PC-3 (cell line): Measurements from ENCODE around the gene ARL6IP4. TPM values are rescaled to one million over a fixed set of nuclear protein-coding genes. Genes with fewer than 3 reads are reported as not detected.

Experiments used
- ATAC-seq: fragments of 200-7000 bp; cut with Tn5 transposase; 2 replicates; pipeline ENCODE4 v1.9.1; 2020; ENCODE audit warnings: mild to moderate bottlenecking, moderate library complexity
- BruUV-seq: library from RNA; stranded (reverse); fragments of 400-500 nt; replicated peaks from 2 replicates; lab custom pipeline; 2021; lab: Mats Ljungman, UMichigan
- CTCF ChIA-PET: fragments of 300-600 bp; sonication (Branson Sonifier 250); formaldehyde crosslinking; loops from one replicate; lab custom pipeline; 2022; ENCODE audit warnings: antibody characterized with exemption; lab: Charles Lee
- POLR2A ChIA-PET: fragments of 300-600 bp; sonication (Branson Sonifier 250); formaldehyde crosslinking; loops from one replicate; lab custom pipeline; 2022; ENCODE audit warnings: antibody characterized with exemption; ENCODE audit not compliant: unreplicated experiment; lab: Charles Lee
- DNase-seq: peaks from one replicate; pipeline ENCODE4 v3.0.0-alpha.2; 2015
- H2AFZ ChIP-seq: fragments of 300-600 bp; sonication (generic); 2 replicates; pipeline ENCODE4 v1.6.0; 2016; ENCODE audit warnings: antibody characterized with exemption, low read length
- H3F3A ChIP-seq: fragments of 300-600 bp; sonication (generic); one replicate; pipeline ENCODE4 v1.6.0; 2017; ENCODE audit warnings: antibody characterized with exemption, low read length, control low read depth, mild to moderate bottlenecking; ENCODE audit not compliant: unreplicated experiment
- H3K27ac ChIP-seq: fragments of 300-600 bp; sonication (generic); 2 replicates; pipeline ENCODE4 v1.5.1; 2016; ENCODE audit warnings: mild to moderate bottlenecking, low read length
- H3K27me3 ChIP-seq: fragments of 300-600 bp; sonication (generic); 2 replicates; pipeline ENCODE4 v1.6.1; 2016; ENCODE audit warnings: low read length, mixed read lengths
- H3K36me3 ChIP-seq: fragments of 300-600 bp; sonication (generic); 2 replicates; pipeline ENCODE4 v1.6.1; 2016; ENCODE audit warnings: low read depth, mixed run types, low read length, mixed read lengths
- H3K4me1 ChIP-seq: fragments of 300-600 bp; sonication (generic); 2 replicates; pipeline ENCODE4 v1.5.1; 2016; ENCODE audit warnings: low read length; ENCODE audit not compliant: insufficient read depth
- H3K4me2 ChIP-seq: fragments of 300-600 bp; sonication (generic); 2 replicates; pipeline ENCODE4 v1.6.0; 2016; ENCODE audit warnings: low read length
- H3K4me3 ChIP-seq: fragments of 300-600 bp; sonication (generic); 2 replicates; pipeline ENCODE4 v1.5.1; 2016; ENCODE audit warnings: mild to moderate bottlenecking, low read length, mixed read lengths
- H3K79me2 ChIP-seq: fragments of 300-600 bp; sonication (generic); 2 replicates; pipeline ENCODE4 v1.6.1; 2017; ENCODE audit warnings: low read length, mixed read lengths
- H3K9ac ChIP-seq: fragments of 300-600 bp; sonication (generic); 2 replicates; pipeline ENCODE4 v1.6.0; 2016; ENCODE audit warnings: mild to moderate bottlenecking, low read length
- H3K9me2 ChIP-seq: fragments of 300-600 bp; sonication (generic); replicated peaks from 2 replicates; pipeline ENCODE4 v1.6.1; 2016; ENCODE audit warnings: mixed run types, low read length, mixed read lengths
- H3K9me3 ChIP-seq: fragments of 300-600 bp; sonication (generic); 2 replicates; pipeline ENCODE4 v1.6.1; 2016; ENCODE audit warnings: low read length, mixed read lengths
- H4K20me1 ChIP-seq: fragments of 300-600 bp; sonication (generic); 2 replicates; pipeline ENCODE4 v1.6.1; 2016; ENCODE audit warnings: low read length, mixed read lengths
- CTCF ChIP-seq: fragments of 300-600 bp; sonication (generic); conservative IDR thresholded peaks from 2 replicates; pipeline ENCODE4 v1.5.1; 2017; ENCODE audit warnings: antibody characterized with exemption, low read depth, mild to moderate bottlenecking, low read length
- EZH2 ChIP-seq: fragments of 300-600 bp; sonication (generic); IDR thresholded peaks from one replicate; pipeline ENCODE4 v1.6.1; 2017; ENCODE audit warnings: antibody characterized with exemption, mild to moderate bottlenecking, low read length; ENCODE audit not compliant: unreplicated experiment
- EZH2phosphoT487 ChIP-seq: fragments of 300-600 bp; sonication (generic); IDR thresholded peaks from 2 replicates; pipeline ENCODE4 v1.6.1; 2018; ENCODE audit warnings: mild to moderate bottlenecking, antibody characterized with exemption, low read length, borderline replicate concordance
- intact Hi-C: fragments of 100-400 bp; cut with micrococcal nuclease; formaldehyde crosslinking; loops from 2 replicates; pipeline ENCODE4 v1.9.0; 2023
- total RNA-seq: library from RNA; depleted of rRNA; stranded (reverse); fragments of >200 nt; gene quantifications from 2 replicates; pipeline ENCODE4 v1.2.3, GENCODE V29; 2014

ARL6IP4 gene
- total RNA-seq, 1 experiment from 2014 or later, result 363 TPM

GRCh38 chr12:122934722-122935121, 45.8 kb upstream of the ARL6IP4 start:
- no peaks in the 10 kb centered on the region for H3K27me3 ChIP-seq
- H3K9me2 ChIP-seq, result no peaks in the 10 kb centered on the region
- DNase-seq, result no peak
- no peaks in the 10 kb centered on the region for H3K9me3 ChIP-seq
- H3K9ac ChIP-seq, result no peak overlapping the region
- H3K4me3 ChIP-seq, result no peak overlapping the region
- POLR2A ChIA-PET, result no interaction called here
- no peak overlapping the region for H2AFZ ChIP-seq
- TF ChIP-seq EZH2phosphoT487 (no peak), CTCF (no peak), EZH2 (no peak)
- ATAC-seq, result no peak
- no peak overlapping the region for H3K4me2 ChIP-seq
- no peaks in the 10 kb centered on the region for H3F3A ChIP-seq
- no peak overlapping the region for H3K27ac ChIP-seq
- CTCF ChIA-PET, result no interaction called here
- H3K36me3 ChIP-seq, result no peaks in the 10 kb centered on the region; the same call in 1 of the 2 replicates
- H4K20me1 ChIP-seq, result no peaks in the 10 kb centered on the region
- no peaks in the 10 kb centered on the region for H3K4me1 ChIP-seq
- no peaks in the 10 kb centered on the region for H3K79me2 ChIP-seq
- no TSS peak for BruUV-seq
- intact Hi-C loops, result no loop called here

GRCh38 chr12:122935318-122935717, 45.2 kb upstream of the ARL6IP4 start:
- Histone ChIP-seq H4K20me1 (no peaks in the 10 kb centered on the region), H3K9me2 (no peaks in the 10 kb centered on the region), H3K9me3 (no peaks in the 10 kb centered on the region), H2AFZ (no peak overlapping the region), H3K4me3 (no peak overlapping the region), H3K27ac (no peak overlapping the region), H3K9ac (no peak overlapping the region), H3K36me3 (no peaks in the 10 kb centered on the region; the same call in 1 of the 2 replicates), H3K79me2 (no peaks in the 10 kb centered on the region), H3K27me3 (no peaks in the 10 kb centered on the region), H3K4me2 (no peak overlapping the region), H3F3A (no peaks in the 10 kb centered on the region), H3K4me1 (no peaks in the 10 kb centered on the region)
- no peak for ATAC-seq
- BruUV-seq, result no TSS peak
- ChIA-PET CTCF (no interaction called here), POLR2A (no interaction called here)
- intact Hi-C loops, result no loop called here
- TF ChIP-seq CTCF (no peak), EZH2 (no peak), EZH2phosphoT487 (no peak)
- DNase-seq, result no peak

GRCh38 chr12:122937622-122938091, 42.8 kb upstream of the ARL6IP4 start:
- intact Hi-C loops, result no loop called here
- no peak for DNase-seq
- H2AFZ ChIP-seq, result no peak overlapping the region

More at GRCh38 chr12:122937622-122938091, 42.8 kb upstream of the ARL6IP4 start:
- H3K4me2 ChIP-seq, result no peak overlapping the region
- H3K9ac ChIP-seq, result no peak overlapping the region
- H3K36me3 ChIP-seq, result no peaks in the 10 kb centered on the region; the same call in 1 of the 2 replicates
- no peaks in the 10 kb centered on the region for H3K9me3 ChIP-seq
- no peaks in the 10 kb centered on the region for H4K20me1 ChIP-seq
- H3K27me3 ChIP-seq, result no peaks in the 10 kb centered on the region
- no peaks in the 10 kb centered on the region for H3K9me2 ChIP-seq
- peaks cover 17% of the 10 kb centered on the region for H3K4me1 ChIP-seq
- H3K79me2 ChIP-seq, result no peaks in the 10 kb centered on the region
- H3F3A ChIP-seq, result no peaks in the 10 kb centered on the region
- no peak for ATAC-seq
- no peak overlapping the region for H3K4me3 ChIP-seq
- no peak overlapping the region for H3K27ac ChIP-seq
- ChIA-PET POLR2A (no interaction called here), CTCF (no interaction called here)
- no TSS peak for BruUV-seq
- TF ChIP-seq EZH2 (no peak), EZH2phosphoT487 (no peak), CTCF (no peak)
